DND-41 (cell line): ENCODE results near the gene NDOR1.

ENCODE experiments used
- CTCF ChIP-seq: IDR thresholded peaks from 2 replicates; pipeline ENCODE4 v1.5.1; 2012; ENCODE audit warnings: borderline replicate concordance, low read length, moderate library complexity, mild to moderate bottlenecking; ENCODE audit not compliant: poor library complexity, severe bottlenecking; ENCODE audit errors: extremely low read depth
- EZH2 ChIP-seq: IDR thresholded peaks from 3 replicates; pipeline ENCODE4 v1.6.1; 2012; ENCODE audit warnings: borderline replicate concordance, low read depth, mild to moderate bottlenecking, moderate library complexity, low read length, inconsistent platforms; ENCODE audit not compliant: severe bottlenecking

- TF ChIP-seq CTCF (no peak), EZH2 (no peak)
Measured at GRCh38 chr9:137200311-137201204, 4.9 kb upstream of the NDOR1 start, which contains the start of gene TPRN.
